Ovary (tissue), 3 donors: Measurements from ENCODE around the gene SIT1.

ENCODE experiments used
- POLR2A ChIP-seq: fragments of 450-650 bp; IDR thresholded peaks from one replicate; pipeline ENCODE4 v1.6.1; 2017; ENCODE audit warnings: antibody characterized with exemption, mild to moderate bottlenecking, moderate library complexity
- TF ChIP-seq, protein P1 (sequence below), 3 donors: fragments of 450-650 bp in 2 of 3; fragments of 200-600 bp in 1 of 3; IDR thresholded peaks; one replicate each; pipeline versions ENCODE4 v1.5.1 to v1.8.0; 2016 to 2022; ENCODE audit warnings: antibody characterized with exemption in 3 of 3, mild to moderate bottlenecking in 1 of 3
- donor health status: DM: no; HTN: no; CAD: no.

GRCh38 chr9:35700031-35700430 is 49.3 kb upstream of the SIT1 start:
- TF ChIP-seq, protein P1, sequence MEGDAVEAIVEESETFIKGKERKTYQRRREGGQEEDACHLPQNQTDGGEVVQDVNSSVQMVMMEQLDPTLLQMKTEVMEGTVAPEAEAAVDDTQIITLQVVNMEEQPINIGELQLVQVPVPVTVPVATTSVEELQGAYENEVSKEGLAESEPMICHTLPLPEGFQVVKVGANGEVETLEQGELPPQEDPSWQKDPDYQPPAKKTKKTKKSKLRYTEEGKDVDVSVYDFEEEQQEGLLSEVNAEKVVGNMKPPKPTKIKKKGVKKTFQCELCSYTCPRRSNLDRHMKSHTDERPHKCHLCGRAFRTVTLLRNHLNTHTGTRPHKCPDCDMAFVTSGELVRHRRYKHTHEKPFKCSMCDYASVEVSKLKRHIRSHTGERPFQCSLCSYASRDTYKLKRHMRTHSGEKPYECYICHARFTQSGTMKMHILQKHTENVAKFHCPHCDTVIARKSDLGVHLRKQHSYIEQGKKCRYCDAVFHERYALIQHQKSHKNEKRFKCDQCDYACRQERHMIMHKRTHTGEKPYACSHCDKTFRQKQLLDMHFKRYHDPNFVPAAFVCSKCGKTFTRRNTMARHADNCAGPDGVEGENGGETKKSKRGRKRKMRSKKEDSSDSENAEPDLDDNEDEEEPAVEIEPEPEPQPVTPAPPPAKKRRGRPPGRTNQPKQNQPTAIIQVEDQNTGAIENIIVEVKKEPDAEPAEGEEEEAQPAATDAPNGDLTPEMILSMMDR (IDR thresholded peaks at IDR 0.05), result no peak
- TF ChIP-seq POLR2A, result no peak
